Hematopoietic multipotent progenitor cell treated with erythropoietin and hydrocortisone succinate and interleukin-3 and kit ligand, for 4 days (in vitro differentiated cells): ENCODE results near the gene PRAMEF14.
"Not testable (repeated sequence)": the region's sequence is repeated elsewhere in the genome, so short reads cannot be mapped to it uniquely, and the experiment has no call there.

Experiments used
- DNase-seq: peaks from one replicate; pipeline ENCODE4 v3.0.0-alpha.2; 2015

PRAMEF14 gene

GRCh38 chr1:13347034-13347433 is at the start of gene PRAMEF14:
TSS of gene PRAMEF14 (minus strand) at chr1:13347134. CDS start at chr1:13345314, 1,820 bp downstream.
- DNase-seq, result not testable (repeated sequence)

GRCh38 chr1:13395311-13395710 is 48.4 kb upstream of the PRAMEF14 start:
- DNase-seq, result not testable (repeated sequence)

GRCh38 chr1:13394761-13395160 is 47.8 kb upstream of the PRAMEF14 start:
- not testable (repeated sequence) for DNase-seq

GRCh38 chr1:13393004-13393403 is 46.1 kb upstream of the PRAMEF14 start:
- DNase-seq, result not testable (repeated sequence)

GRCh38 chr1:13389332-13389731 is 42.4 kb upstream of the PRAMEF14 start, which contains the start of gene PRAMEF17:
TSS of gene PRAMEF17 (plus strand) at chr1:13389632. CDS start at chr1:13389658, 26 bp downstream.
- DNase-seq, result not testable (repeated sequence)

- DNase-seq, result not testable (repeated sequence)
These were observed 33.4 kb upstream of the PRAMEF14 start for GRCh38 chr1:13380380-13380779.

GRCh38 chr1:13378983-13379382 is 32.0 kb upstream of the PRAMEF14 start:
- DNase-seq, result not testable (repeated sequence)

GRCh38 chr1:13368544-13368943 is 21.6 kb upstream of the PRAMEF14 start:
- peak; percentile 49 for DNase-seq

GRCh38 chr1:13366536-13366935 is 19.6 kb upstream of the PRAMEF14 start:
- peak; percentile 33 for DNase-seq

GRCh38 chr1:13364928-13365327 is 18.0 kb upstream of the PRAMEF14 start:
- DNase-seq, result not testable (repeated sequence)

- DNase-seq, result not testable (repeated sequence)
These were observed 15.4 kb upstream of the PRAMEF14 start for GRCh38 chr1:13362364-13362763.

GRCh38 chr1:13356774-13357173 is 9.8 kb upstream of the PRAMEF14 start:
- peak; percentile 82 for DNase-seq

- DNase-seq, result not testable (repeated sequence)
These were observed 7.5 kb upstream of the PRAMEF14 start for GRCh38 chr1:13354475-13354874.

- peak; percentile 4 for DNase-seq
These were observed 6.5 kb upstream of the PRAMEF14 start for GRCh38 chr1:13353476-13353875.

- DNase-seq, result not testable (repeated sequence)
These were observed 4.4 kb downstream of the PRAMEF14 start for GRCh38 chr1:13342496-13342895.

GRCh38 chr1:13315281-13315680 is 31.7 kb downstream of the PRAMEF14 start, which contains the start of gene PRAMEF15:
TSS of gene PRAMEF15 (plus strand) at chr1:13315581. CDS start at chr1:13318408, 2,827 bp downstream.
- DNase-seq, result not testable (repeated sequence)

- not testable (repeated sequence) for DNase-seq
These were observed 43.7 kb downstream of the PRAMEF14 start, which contains the start of gene PRAMEF33 for GRCh38 chr1:13303239-13303638. TSS of gene PRAMEF33 (plus strand) at chr1:13303539. CDS start at chr1:13305955, 2,416 bp downstream.

- not testable (repeated sequence) for DNase-seq
These were observed 44.7 kb downstream of the PRAMEF14 start for GRCh38 chr1:13302197-13302596.

GRCh38 chr1:13298699-13299098 is 48.2 kb downstream of the PRAMEF14 start:
- DNase-seq, result not testable (repeated sequence)

- not testable (repeated sequence) for DNase-seq
These were observed 49.6 kb downstream of the PRAMEF14 start for GRCh38 chr1:13297216-13297931.
